Muscle of back (tissue), 11 donors: Measurements from ENCODE around the gene TMEM51. TPM values are rescaled to one million over a fixed set of nuclear protein-coding genes. Genes with fewer than 3 reads are reported as not detected.
A peak's percentile ranks its signal among the peaks of the same experiment; 100 is the strongest.
"Not testable (repeated sequence)": the region's sequence is repeated elsewhere in the genome, so short reads cannot be mapped to it uniquely, and the experiment has no call there.

ENCODE experiments used
- DNase-seq, 3 donors: peaks; one replicate each; pipeline versions ENCODE4 v3.0.0 to v3.0.0-alpha.2; 2013
- polyA plus RNA-seq, 10 donors: library from polyadenylated mRNA; unstranded; fragments of 120-200 nt; gene quantifications; one replicate each; pipeline ENCODE4 v1.2.1, GENCODE V29; 2013; ENCODE audit not compliant: insufficient read length in 10 of 10

The TMEM51 gene
- polyA plus RNA-seq, 10 donors = 5.4 to 8.5 (median 7.3) TPM

GRCh38 chr1:15153842-15154479 is 414 bp downstream of the TMEM51 start:
- DNase-seq = peak; percentile 49 to 86 (median 73)

DNA sequence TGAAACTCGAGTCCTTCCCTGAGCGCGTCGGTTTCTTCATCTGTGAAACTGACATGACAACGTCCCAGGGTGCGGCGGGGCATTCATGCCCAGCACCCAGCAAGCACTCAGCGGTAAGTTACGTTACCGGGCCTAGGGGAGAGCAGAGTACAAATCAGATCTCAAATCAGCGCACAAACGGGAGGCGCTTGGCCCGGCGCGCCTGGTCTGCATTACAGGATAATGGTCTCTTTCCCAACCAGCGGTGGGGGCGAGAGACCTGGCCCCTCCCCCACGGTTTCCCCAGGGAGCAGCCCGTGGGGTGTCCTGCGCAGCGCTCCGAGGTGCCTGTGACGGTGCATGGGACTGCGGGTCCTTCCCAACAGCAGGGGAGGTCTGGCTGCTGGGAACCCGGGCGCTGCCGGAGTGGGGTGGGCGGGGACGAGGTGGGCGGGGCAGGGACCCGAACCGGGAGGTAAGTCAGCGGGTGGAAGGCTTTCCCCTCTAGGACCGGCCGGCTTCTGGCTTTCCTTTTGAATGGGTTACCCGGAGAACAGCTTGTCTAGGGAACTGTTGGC is 1.0 kb downstream of the TMEM51 start:
- DNase-seq = no peak

- DNase-seq = no peak
These were observed 1.6 kb downstream of the TMEM51 start for GRCh38 chr1:15155191-15155590.

- DNase-seq = peak; percentile 34 to 91 (median 68)
These were observed 2.6 kb downstream of the TMEM51 start for GRCh38 chr1:15155888-15156741.

- no peak for DNase-seq
These were observed 3.3 kb downstream of the TMEM51 start for GRCh38 chr1:15156807-15157380.

GRCh38 chr1:15157524-15158399 is 4.2 kb downstream of the TMEM51 start:
- DNase-seq = no peak

GRCh38 chr1:15158506-15159165 is 5.1 kb downstream of the TMEM51 start:
- peak in 1 of 3 donors; percentile 28 for DNase-seq

GRCh38 chr1:15159166-15159555 is 5.6 kb downstream of the TMEM51 start:
- no peak for DNase-seq

- no peak for DNase-seq
These were observed 7.1 kb downstream of the TMEM51 start for GRCh38 chr1:15160626-15161025.

DNA sequence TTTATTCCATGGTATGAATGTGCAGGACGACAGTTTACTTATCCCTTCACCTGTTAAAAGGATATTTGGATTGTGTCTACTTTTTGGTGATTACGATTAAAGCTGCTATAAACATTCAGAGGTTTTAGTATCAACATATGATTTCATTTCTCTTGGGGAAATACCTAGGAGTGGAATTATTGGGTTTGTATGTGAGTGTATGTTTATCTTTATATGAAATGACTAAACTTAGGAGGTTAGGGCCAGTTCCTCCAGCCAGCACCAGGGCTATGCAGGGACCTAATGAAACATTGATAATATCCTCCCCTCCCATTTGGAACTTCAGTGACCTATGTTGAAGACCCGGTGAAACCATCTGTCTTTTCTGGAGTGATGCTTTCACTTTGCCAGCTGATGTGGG is 13.8 kb downstream of the TMEM51 start:
- no peak for DNase-seq

DNA sequence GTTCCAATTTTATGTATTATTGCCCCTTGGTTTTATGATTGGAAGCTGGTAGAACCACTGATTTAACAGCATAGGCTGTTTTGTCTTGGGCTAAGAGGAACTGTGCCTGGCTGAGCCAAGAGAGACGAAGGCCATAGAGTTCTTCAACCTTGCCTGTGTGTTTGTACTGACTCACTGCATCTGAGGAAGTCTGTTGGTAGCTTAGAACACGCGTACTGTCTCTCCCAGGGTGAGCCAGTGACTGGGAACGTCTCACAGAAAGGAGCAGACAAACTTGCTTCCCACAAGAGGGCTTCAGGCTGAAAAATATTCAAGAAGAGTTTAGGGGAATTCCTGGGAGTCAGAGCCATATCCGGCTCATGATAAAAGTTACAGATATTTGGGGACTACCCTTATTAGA is 14.9 kb downstream of the TMEM51 start:
- DNase-seq = no peak

DNA sequence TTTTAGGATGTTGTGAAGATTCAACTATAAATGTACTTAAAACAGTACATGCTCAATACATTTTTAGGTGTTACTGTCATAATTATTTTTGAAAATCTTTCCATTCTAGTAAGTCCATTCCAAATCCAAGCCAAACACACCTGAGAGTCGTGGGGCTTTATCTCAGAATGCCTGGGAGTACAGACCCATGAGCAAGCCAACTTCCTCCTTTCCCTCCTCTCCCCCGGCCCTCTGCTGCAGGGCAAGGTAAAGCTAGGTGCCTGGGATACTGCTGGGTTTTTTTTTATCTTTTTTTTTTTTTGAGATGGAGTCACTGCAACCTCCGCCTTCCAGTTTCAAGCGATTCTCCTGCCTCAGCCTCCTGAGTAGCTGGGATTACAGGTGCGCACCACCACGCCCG is 16.5 kb downstream of the TMEM51 start:
- no peak for DNase-seq

DNA sequence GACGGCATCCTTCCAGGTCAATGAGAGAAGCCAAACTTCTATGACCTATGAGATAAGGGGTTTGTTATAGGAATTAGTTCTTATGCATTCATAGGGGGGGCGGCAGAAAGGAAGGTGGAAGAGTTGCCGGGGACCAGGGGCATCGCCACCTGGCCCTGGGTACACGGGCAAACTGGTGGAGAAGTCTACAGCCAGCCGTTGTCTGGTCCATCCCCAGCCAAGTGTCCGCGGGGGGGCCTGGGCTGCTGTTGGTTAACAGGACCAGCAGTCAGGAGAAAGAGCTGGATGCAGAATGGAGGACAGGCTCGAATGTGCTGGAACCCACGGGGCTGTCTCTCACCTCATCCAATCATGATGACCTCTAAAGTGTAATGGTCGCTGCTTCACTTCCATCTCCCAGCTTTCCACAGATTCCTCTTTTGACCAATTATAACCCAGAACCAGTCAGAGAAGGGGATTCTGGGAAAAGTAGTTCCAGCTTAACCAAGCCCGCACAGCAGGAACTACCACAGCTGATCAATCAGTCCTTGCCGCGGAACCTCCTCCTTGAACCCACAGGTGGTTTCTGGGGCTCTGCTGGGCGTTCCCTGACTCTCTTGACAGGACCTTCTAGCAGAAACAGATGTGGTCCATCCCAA is 17.8 kb downstream of the TMEM51 start:
- no peak for DNase-seq

- no peak for DNase-seq
These were observed 19.1 kb downstream of the TMEM51 start for GRCh38 chr1:15172405-15173259.

DNA sequence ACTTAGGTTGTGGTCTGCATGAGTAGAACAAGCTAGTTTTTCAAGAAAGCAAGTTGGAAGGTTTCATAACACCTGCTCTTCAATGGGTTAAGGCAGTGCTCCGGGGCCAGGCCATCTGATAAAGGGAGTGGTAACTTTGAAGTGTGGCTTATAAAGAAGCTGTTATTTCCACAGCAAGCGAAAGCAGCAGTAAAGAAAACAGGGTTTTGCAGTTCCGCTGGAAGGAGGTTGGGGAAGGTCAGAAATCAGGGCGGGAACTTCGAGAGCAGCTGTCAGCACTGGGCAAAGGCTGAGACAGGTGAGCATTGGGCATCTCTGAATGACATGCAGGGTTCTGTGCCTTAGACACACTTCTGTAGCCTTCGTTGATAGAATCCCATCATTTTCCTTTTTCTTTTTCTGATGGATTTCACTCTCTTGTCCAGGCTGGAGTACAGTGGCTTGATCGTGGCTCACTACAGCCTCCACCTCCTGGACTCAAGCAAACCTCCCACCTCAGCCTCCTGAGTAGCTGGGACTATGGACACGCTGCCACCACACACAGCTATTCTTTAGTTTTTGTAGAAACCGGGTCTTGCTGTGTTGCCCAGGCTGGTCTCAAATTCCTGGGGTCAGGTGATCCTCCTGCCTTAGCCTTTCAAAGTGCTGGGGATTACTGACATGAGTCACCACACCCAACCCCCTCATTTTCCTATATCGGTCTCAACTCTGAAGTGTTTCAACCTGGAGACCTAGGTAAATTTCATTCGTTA is 20.5 kb downstream of the TMEM51 start:
- DNase-seq = no peak

DNA sequence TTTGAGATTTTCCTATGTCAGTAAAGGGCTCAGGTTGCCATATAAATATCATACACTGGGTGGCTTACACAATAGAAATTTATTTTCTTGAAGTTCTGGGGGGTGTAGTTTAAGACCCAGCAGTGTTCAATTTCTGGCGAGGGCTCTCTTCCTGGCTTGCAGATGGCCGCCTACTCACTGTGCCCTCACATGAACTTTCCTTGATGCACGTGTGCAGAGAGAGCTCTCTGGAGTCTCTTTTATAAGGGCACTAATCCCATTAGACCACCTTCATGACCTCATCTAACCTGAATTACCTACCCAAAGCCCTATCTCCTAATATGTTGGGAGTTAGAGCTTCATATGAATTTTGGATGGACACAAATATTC is 21.1 kb downstream of the TMEM51 start:
- no peak for DNase-seq

GRCh38 chr1:15175324-15176094 is 22.0 kb downstream of the TMEM51 start:
- not testable (repeated sequence) for DNase-seq

GRCh38 chr1:15176120-15176519 is 22.6 kb downstream of the TMEM51 start:
- DNase-seq = no peak
